BE2C (cell line): Measurements from ENCODE around the gene SUCNR1.
"Not testable (repeated sequence)": the region's sequence is repeated elsewhere in the genome, so short reads cannot be mapped to it uniquely, and the experiment has no call there.

Experiments
- DNase-seq: peaks from one replicate; pipeline ENCODE4 v3.0.0-alpha.2; 2020
- H3K27me3 ChIP-seq: fragments of 250-450 bp; sonication (Bioruptor Pico); 2 replicates; pipeline ENCODE4 v1.5.1; 2020; ENCODE audit warnings: mild to moderate bottlenecking
- H3K36me3 ChIP-seq: fragments of 250-450 bp; sonication (Bioruptor Pico); 2 replicates; pipeline ENCODE4 v1.5.1; 2020; ENCODE audit warnings: mild to moderate bottlenecking
- H3K4me1 ChIP-seq: fragments of 250-450 bp; sonication (Bioruptor Pico); 2 replicates; pipeline ENCODE4 v1.5.1; 2020
- H3K4me3 ChIP-seq: 2 replicates; pipeline ENCODE4 v1.5.1; 2011; ENCODE audit warnings: low read depth, low read length
- H3K9me3 ChIP-seq: fragments of 250-450 bp; sonication (Bioruptor Pico); 2 replicates; pipeline ENCODE4 v1.5.1; 2020
- TF ChIP-seq, protein P1 (sequence below): IDR thresholded peaks from 2 replicates; pipeline ENCODE4 v1.5.1; 2012; ENCODE audit warnings: mild to moderate bottlenecking, low read depth, low read length

Gene SUCNR1

DNA sequence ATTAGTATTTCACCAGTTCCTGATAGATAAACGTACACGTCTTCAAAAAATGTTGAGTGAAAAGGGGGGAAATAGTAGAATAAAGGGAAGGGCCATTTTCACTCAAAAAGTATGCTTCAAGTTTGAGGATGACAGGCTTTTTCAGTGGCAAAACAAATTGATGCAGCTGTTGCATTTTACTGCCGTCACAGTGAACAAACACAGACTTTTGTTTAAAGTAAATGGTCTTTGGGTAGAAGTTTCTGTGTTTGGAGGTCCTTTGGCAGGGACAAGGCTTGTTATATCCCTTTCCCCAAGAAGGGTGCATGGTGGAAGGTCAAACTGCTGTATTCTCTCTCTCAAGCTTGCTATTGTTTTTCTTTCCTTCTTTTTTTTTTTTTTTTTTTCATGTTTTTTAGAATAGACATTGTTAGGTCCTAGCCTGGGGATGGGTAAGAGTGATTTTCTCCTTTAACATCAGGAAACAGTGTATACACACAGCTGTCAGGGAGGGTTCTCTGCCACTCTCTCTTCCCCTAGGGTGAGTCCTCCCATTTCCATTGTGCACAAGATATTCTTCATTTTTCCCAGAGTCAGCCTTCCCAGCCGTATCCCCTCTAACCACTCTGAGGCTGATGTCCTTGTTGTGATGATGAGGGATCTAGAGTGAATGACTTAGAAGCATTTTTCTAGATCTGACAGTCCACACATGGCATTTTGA is 6.6 kb upstream of the SUCNR1 start:
- Histone ChIP-seq H3K9me3 (no peaks in the 10 kb centered on the region), H3K4me1 (peaks cover 17% of the 10 kb centered on the region), H3K36me3 (no peaks in the 10 kb centered on the region), H3K4me3 (no peak overlapping the region), H3K27me3 (no peaks in the 10 kb centered on the region)
- no peak for DNase-seq
- TF ChIP-seq, protein P1, sequence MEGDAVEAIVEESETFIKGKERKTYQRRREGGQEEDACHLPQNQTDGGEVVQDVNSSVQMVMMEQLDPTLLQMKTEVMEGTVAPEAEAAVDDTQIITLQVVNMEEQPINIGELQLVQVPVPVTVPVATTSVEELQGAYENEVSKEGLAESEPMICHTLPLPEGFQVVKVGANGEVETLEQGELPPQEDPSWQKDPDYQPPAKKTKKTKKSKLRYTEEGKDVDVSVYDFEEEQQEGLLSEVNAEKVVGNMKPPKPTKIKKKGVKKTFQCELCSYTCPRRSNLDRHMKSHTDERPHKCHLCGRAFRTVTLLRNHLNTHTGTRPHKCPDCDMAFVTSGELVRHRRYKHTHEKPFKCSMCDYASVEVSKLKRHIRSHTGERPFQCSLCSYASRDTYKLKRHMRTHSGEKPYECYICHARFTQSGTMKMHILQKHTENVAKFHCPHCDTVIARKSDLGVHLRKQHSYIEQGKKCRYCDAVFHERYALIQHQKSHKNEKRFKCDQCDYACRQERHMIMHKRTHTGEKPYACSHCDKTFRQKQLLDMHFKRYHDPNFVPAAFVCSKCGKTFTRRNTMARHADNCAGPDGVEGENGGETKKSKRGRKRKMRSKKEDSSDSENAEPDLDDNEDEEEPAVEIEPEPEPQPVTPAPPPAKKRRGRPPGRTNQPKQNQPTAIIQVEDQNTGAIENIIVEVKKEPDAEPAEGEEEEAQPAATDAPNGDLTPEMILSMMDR = no peak

DNA sequence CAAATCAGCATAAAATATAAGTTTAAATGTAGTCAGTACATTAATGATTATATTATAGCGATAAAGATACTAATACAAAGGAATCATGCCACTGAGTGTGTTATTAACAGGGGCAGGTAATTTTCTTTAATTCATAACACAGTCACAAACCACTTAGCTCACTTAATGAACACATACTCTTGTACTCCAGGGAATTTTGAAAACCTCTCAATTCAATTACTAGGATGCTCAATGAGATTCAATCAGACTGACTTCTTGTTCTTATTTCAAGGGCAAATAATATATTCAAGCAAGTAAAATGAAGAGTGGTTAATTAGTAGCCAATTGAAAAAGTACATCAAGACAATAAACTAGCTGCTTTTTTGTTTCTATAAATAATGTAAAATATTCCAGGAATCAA is 5.8 kb upstream of the SUCNR1 start:
- TF ChIP-seq, protein P1 = no peak
- DNase-seq = no peak

DNA sequence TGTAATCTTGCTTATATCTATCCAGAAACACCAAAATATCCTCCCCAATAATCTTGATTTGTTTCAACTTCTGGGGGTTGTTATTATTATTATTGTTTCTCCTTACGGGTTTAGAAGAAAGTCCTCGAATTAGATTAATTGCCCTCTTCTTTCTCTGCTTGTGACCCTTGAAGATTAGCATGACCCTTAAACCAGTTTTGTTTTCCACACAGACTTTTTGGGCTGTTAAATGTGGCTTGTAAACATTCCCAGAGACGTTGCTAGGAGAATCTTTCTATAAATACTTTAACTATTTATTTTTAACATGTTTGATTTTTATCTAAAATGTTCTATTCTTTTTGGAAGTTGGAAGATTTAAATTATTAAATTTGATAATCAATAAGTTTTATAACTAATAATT is 4.3 kb upstream of the SUCNR1 start:
- Histone ChIP-seq H3K4me1 (peaks cover 22% of the 10 kb centered on the region), H3K27me3 (no peaks in the 10 kb centered on the region), H3K36me3 (no peaks in the 10 kb centered on the region), H3K9me3 (no peaks in the 10 kb centered on the region), H3K4me3 (no peak overlapping the region)
- no peak for DNase-seq
- TF ChIP-seq, protein P1 = no peak

More for the DNA sequence above, 5.8 kb upstream of the SUCNR1 start:
- H3K4me1 ChIP-seq = peaks cover 22% of the 10 kb centered on the region
- no peak overlapping the region for H3K4me3 ChIP-seq
- no peaks in the 10 kb centered on the region for H3K27me3 ChIP-seq
- no peaks in the 10 kb centered on the region for H3K9me3 ChIP-seq
- no peaks in the 10 kb centered on the region for H3K36me3 ChIP-seq

DNA sequence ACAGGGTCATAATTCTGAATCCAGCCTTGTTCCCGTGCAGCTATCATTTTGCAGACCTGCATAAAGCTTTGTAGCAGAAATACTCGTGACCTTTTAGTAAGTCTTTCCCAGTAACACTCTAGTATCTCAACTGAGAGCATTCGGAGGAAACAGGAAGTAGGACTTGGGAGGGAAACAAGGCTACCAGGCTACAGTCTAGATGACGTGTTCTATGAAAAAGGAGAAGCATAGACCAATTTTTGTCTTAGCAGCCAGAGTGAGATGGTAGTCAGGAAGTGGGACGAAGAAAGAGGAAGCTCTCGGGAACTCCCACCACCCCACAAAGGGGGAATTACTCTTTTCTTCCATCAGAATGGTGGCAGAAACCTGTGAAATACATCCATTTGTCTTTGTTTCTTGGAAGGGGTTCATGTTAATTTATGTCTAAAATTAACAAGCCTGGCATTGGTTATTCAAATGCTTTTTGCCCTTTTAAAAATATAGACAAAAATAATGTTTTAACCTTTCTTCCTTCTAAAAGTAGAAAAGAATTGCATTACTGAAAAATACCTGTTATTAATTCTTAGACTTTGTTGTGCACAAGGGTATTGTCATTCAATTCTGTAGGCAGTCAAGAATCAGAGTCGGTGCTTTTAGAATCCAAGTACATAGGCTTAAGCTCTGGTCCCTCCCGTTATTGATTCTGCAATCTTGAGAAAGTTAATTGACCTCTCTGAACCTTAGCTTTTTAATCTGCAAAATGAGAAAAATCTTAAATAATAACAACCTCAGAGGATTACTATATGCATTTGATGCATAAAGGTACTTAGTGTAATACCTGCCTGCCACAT is 1.6 kb upstream of the SUCNR1 start:
- H3K27me3 ChIP-seq = no peaks in the 10 kb centered on the region
- DNase-seq = no peak
- H3K9me3 ChIP-seq = no peaks in the 10 kb centered on the region
- H3K36me3 ChIP-seq = no peaks in the 10 kb centered on the region
- peaks cover 22% of the 10 kb centered on the region for H3K4me1 ChIP-seq
- TF ChIP-seq, protein P1 = no peak
- no peak overlapping the region for H3K4me3 ChIP-seq

DNA sequence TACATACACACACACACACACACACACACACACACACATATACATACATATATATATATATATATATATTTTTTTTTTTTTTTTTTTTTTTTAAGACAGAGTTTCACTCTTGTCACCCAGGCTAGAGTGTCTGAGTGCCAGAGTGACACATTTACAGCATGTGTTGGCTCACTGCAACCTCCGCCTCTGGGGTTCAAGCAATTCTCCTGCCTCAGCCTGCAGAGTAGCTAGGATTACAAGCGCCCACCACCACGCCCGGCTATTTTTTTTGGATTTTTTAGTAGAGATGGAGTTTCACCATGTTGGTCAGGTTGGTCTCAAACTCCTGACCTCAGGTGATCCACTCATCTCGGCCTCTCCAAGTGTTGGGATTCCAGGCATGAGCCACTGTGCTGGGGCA is 636 bp downstream of the SUCNR1 start:
- not testable (repeated sequence) for H3K9me3 ChIP-seq, H3K36me3 ChIP-seq, H3K4me3 ChIP-seq, DNase-seq, H3K27me3 ChIP-seq
- H3K4me1 ChIP-seq = peaks cover 20% of the 10 kb centered on the region

DNA sequence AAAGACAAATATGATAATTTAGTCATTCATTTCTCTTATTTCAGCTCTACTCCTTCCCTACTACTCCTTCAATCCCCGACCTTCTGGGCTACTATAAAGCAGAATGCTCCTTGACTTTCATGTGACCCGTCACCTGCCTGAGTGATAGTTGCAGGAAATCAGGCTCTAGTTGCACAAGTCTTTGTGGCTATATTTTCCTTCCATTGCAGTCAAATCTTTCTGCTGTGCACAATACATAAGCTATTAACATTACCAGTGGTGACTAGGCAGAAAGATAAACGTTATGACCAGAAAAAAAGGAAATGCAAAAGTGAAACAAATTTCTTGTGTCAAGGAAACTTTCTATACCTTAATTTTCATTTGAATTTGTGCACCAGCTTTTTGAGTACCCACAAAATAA is 2.3 kb downstream of the SUCNR1 start:
- Histone ChIP-seq H3K4me1 (peaks cover 22% of the 10 kb centered on the region), H3K27me3 (no peaks in the 10 kb centered on the region), H3K36me3 (no peaks in the 10 kb centered on the region), H3K9me3 (no peaks in the 10 kb centered on the region), H3K4me3 (no peak overlapping the region)
- no peak for DNase-seq
- TF ChIP-seq, protein P1 = no peak
